MG63 (cell line): ENCODE measurements around the gene IFT74. TPM values are rescaled to one million over a fixed set of nuclear protein-coding genes. Genes with fewer than 3 reads are reported as not detected.

Experiments used
- DNase-seq: peaks from one replicate; pipeline ENCODE4 v3.0.0-alpha.2; 2020
- H3K27me3 ChIP-seq: fragments of 250-450 bp; sonication (Bioruptor Pico); 2 replicates; pipeline ENCODE4 v1.5.1; 2020; ENCODE audit warnings: mild to moderate bottlenecking, moderate library complexity
- H3K36me3 ChIP-seq: fragments of 250-450 bp; sonication (Bioruptor Pico); 2 replicates; pipeline ENCODE4 v1.5.1; 2020; ENCODE audit warnings: mild to moderate bottlenecking, moderate library complexity
- H3K4me3 ChIP-seq: fragments of 250-450 bp; sonication (Bioruptor Pico); 2 replicates; pipeline ENCODE4 v1.5.1; 2020; ENCODE audit warnings: mild to moderate bottlenecking, moderate library complexity
- H3K9me3 ChIP-seq: fragments of 250-450 bp; sonication (Bioruptor Pico); 2 replicates; pipeline ENCODE4 v1.5.1; 2020; ENCODE audit warnings: mild to moderate bottlenecking, moderate library complexity
- total RNA-seq: library from RNA; depleted of rRNA; stranded (reverse); fragments of >200 nt; shearing (Covaris generic); gene quantifications from 2 replicates; pipeline ENCODE4 v1.2.3, GENCODE V29; 2014; ENCODE audit warnings: low replicate concordance

IFT74 gene
- total RNA-seq, 1 experiment from 2014 or later = 10.6 TPM

GRCh38 chr9:27041746-27042145 lies 85.5 kb downstream of the IFT74 start:
- Histone ChIP-seq H3K27me3 (no peaks in the 10 kb centered on the region), H3K4me3 (no peak overlapping the region), H3K36me3 (no peaks in the 10 kb centered on the region), H3K9me3 (no peaks in the 10 kb centered on the region)
- DNase-seq = no peak

DNA sequence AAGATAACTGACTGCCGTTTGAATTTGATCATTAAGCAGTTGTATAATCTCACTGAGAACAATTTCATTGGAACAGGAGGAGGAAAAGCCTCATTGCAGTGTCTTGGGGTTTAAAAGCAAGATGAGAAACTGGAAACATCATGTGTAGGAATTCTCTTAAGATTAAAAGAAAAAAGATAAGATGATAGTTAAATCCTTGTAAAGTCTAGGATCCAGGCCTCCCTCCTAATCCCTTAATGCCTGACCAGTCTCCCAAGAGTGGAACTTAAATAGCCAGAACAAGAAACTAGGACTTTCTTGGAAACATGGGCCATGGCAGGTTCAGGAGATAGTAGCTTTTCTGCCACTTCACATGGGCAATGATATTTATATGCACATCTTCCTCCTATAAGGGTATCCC lies 86.3 kb downstream of the IFT74 start:
- Histone ChIP-seq H3K27me3 (no peaks in the 10 kb centered on the region), H3K9me3 (no peaks in the 10 kb centered on the region), H3K4me3 (no peak overlapping the region), H3K36me3 (no peaks in the 10 kb centered on the region)
- no peak for DNase-seq

DNA sequence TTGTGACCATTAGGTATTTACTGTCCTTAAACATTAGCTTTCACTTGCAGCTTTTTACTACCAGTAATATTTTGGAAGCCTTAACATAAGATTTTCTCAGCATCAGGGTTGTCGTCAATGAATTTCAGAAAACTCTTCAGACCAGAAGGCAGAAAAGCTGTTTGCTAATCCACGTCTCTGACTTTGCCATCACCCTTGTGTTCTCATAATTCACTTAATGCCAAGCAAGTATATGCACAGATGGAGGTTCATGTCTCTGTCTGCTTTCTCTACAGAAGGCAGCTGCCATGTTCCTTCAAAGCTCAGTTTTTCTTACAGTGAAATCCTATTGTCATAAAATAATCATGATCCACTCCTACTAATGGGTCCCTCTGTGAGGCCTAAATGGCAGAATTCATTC lies 87.0 kb downstream of the IFT74 start:
- H3K4me3 ChIP-seq = no peak overlapping the region
- no peaks in the 10 kb centered on the region for H3K27me3 ChIP-seq
- H3K9me3 ChIP-seq = no peaks in the 10 kb centered on the region
- H3K36me3 ChIP-seq = no peaks in the 10 kb centered on the region
- no peak for DNase-seq

GRCh38 chr9:27047136-27047535 lies 90.9 kb downstream of the IFT74 start:
- Histone ChIP-seq H3K9me3 (no peaks in the 10 kb centered on the region), H3K27me3 (no peaks in the 10 kb centered on the region), H3K4me3 (no peak overlapping the region), H3K36me3 (no peaks in the 10 kb centered on the region)
- DNase-seq = no peak

- Histone ChIP-seq H3K4me3 (no peak overlapping the region), H3K9me3 (no peaks in the 10 kb centered on the region), H3K27me3 (no peaks in the 10 kb centered on the region), H3K36me3 (no peaks in the 10 kb centered on the region)
- no peak for DNase-seq
These were observed 97.3 kb downstream of the IFT74 start for GRCh38 chr9:27053369-27054022.

- no peak for DNase-seq
- no peaks in the 10 kb centered on the region for H3K36me3 ChIP-seq
- no peak overlapping the region for H3K4me3 ChIP-seq
- H3K27me3 ChIP-seq = no peaks in the 10 kb centered on the region
- no peaks in the 10 kb centered on the region for H3K9me3 ChIP-seq
These were observed 97.9 kb downstream of the IFT74 start for GRCh38 chr9:27054125-27054524.

DNA sequence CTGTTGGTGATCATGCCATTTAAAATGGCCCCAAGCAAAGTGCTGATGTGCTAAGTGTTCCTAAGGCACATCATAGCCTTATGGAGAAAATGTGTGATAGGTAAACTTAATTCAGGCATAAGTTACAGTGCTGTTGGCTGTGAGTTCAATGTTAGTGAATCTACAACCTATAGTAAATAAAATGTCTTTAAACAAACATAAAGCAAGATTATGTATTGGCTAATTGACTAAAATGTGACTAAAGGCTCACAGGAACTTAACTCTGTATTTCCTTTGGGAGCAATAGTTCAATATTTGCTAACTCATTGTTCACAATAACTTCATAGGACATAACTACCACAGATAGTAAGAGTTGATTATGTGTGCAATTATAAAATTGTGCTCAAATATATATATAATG lies 98.6 kb downstream of the IFT74 start:
- Histone ChIP-seq H3K36me3 (no peaks in the 10 kb centered on the region), H3K27me3 (no peaks in the 10 kb centered on the region), H3K4me3 (no peak overlapping the region), H3K9me3 (no peaks in the 10 kb centered on the region)
- no peak for DNase-seq

DNA sequence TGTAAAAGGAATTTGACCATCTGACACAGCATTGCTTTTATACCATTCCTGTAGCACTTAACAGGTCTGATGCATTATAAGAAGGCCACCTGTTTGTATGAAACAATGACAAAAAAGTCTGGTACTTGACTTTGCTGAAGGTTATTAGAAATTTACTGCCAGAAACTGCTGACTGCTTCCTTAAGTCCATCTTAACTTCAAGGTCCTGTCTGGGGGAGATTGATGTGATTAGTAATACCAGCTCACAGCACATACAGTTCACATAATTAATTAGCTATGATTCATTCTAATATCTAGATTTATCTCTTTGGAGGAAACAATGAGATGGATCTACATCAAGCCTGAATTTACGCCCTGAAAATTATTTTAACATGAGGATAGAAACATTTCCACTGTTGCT lies 103.2 kb downstream of the IFT74 start:
- H3K36me3 ChIP-seq = no peaks in the 10 kb centered on the region
- no peaks in the 10 kb centered on the region for H3K9me3 ChIP-seq
- H3K4me3 ChIP-seq = no peak overlapping the region
- no peaks in the 10 kb centered on the region for H3K27me3 ChIP-seq
- DNase-seq = no peak

- no peak for DNase-seq
- H3K4me3 ChIP-seq = no peak overlapping the region
- H3K36me3 ChIP-seq = no peaks in the 10 kb centered on the region
- H3K9me3 ChIP-seq = no peaks in the 10 kb centered on the region
- no peaks in the 10 kb centered on the region for H3K27me3 ChIP-seq
These were observed 103.7 kb downstream of the IFT74 start for GRCh38 chr9:27059907-27060306.

DNA sequence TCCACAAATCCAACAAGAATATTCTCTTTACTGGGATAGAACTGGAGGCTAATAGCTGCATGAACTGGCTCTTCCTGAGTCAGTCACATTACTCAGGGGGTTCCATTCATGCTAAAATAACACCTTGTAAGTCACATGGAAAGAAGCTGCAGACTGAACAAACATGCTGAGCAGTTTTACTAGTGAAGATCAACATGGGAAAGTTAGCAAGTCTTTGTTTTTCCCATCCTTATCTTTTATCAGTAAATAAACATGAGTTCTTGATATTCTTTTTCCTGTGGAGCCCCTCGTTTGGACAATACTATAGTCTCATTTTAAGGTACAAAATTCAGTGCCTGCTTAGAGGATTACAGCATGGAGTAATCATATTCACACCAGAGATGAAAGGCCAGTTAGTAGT lies 109.1 kb downstream of the IFT74 start:
- H3K27me3 ChIP-seq = no peaks in the 10 kb centered on the region
- no peak overlapping the region for H3K4me3 ChIP-seq
- no peaks in the 10 kb centered on the region for H3K9me3 ChIP-seq
- no peak for DNase-seq
- no peaks in the 10 kb centered on the region for H3K36me3 ChIP-seq

DNA sequence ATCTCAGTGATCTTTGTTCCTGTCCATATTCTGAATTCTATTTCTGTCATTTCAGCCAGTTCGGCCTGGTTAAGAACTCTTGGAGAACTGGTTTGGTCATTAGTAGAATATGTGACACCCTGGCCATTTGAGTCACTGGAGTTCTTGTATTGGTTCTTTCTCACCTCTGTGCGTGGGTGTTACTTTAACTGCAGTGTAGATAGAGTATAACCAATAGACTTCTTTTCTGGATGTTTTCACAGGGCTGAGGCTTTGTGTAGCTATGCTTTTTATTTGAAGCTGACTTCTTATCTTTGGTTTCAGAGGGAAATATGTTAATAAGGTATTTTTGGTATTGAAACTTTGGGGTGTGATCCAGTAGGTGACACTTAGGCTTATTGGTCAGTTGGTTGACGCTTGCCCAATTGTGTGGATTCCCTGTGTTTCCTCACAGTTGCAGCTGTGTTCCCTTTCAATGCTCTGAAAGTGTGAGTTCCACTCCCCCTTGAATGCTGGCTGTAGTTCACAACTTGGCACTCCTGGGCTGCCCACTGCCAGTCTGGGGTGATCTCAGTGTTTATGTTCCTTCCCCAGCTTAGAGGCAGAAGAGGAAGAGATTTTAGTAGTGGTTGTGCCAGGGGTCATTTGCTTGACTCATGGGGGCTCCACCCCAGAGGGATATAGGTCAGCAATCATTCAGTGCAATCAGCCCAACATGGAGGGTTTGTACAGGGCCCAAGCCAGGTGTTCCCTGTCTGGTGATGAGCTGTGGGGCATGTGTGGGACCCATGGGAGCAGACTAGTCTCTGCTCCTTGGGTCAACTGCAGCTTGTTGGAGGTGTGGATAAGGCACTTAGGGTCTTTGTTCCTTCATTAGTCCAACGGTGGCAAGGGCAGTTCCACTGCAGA lies 117.9 kb downstream of the IFT74 start:
- Histone ChIP-seq H3K27me3 (no peaks in the 10 kb centered on the region), H3K36me3 (no peaks in the 10 kb centered on the region), H3K4me3 (no peak overlapping the region), H3K9me3 (no peaks in the 10 kb centered on the region)
- DNase-seq = peak; percentile 65

GRCh38 chr9:27078685-27079084 lies 122.5 kb downstream of the IFT74 start:
- no peaks in the 10 kb centered on the region for H3K27me3 ChIP-seq
- no peak for DNase-seq
- H3K36me3 ChIP-seq = no peaks in the 10 kb centered on the region
- no peak overlapping the region for H3K4me3 ChIP-seq
- H3K9me3 ChIP-seq = no peaks in the 10 kb centered on the region

GRCh38 chr9:27085456-27085855 lies 129.2 kb downstream of the IFT74 start:
- no peak for DNase-seq
- Histone ChIP-seq H3K4me3 (no peak overlapping the region), H3K36me3 (no peaks in the 10 kb centered on the region), H3K27me3 (no peaks in the 10 kb centered on the region), H3K9me3 (no peaks in the 10 kb centered on the region)

GRCh38 chr9:27086818-27087680 lies 130.8 kb downstream of the IFT74 start:
- DNase-seq = peak; percentile 72
- Histone ChIP-seq H3K9me3 (no peaks in the 10 kb centered on the region), H3K36me3 (no peaks in the 10 kb centered on the region), H3K4me3 (no peak overlapping the region), H3K27me3 (no peaks in the 10 kb centered on the region)

DNA sequence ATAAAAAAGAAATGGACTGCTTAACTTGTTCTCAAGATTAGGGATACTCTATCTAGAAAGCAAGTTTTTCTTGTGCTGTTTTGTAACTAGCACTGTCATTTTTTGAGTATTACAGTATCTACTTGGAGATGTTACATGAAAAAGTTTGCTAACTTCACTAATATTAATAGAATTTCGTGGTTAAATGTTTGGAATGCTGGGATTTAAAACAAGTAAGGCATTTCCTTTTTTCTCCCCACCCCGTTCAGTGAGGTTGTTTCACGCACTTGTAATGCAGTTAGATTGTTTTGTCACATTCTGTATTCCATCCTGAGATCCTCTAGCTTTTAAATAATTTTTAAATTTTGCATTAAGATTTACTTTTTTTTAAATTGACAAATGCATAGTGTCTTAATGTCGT lies 132.8 kb downstream of the IFT74 start:
- no peaks in the 10 kb centered on the region for H3K9me3 ChIP-seq

DNA sequence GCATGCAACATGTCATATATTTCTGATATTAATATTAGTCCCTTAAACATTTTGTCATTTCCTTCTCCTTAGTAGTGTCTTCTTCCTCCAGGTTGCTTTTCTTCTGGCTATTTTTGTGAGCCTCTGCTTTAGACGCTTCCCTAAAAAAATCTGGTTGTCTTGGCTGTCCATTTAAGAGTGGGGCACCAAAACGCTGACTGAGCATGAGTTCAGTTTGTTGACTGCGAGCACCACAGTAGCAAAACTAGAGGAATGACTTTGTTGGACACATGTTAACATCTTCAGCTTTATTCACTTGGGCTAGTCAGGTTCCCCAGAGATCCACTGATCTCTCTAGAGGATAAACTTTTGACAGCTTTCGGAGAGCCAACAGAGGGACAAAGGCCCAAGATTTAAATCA lies 133.5 kb downstream of the IFT74 start:
- DNase-seq = no peak
- no peak overlapping the region for H3K4me3 ChIP-seq
- no peaks in the 10 kb centered on the region for H3K9me3 ChIP-seq
- no peaks in the 10 kb centered on the region for H3K36me3 ChIP-seq
- H3K27me3 ChIP-seq = no peaks in the 10 kb centered on the region

More for the DNA sequence above, 132.8 kb downstream of the IFT74 start:
- no peak for DNase-seq
- Histone ChIP-seq H3K36me3 (no peaks in the 10 kb centered on the region), H3K4me3 (no peak overlapping the region), H3K27me3 (no peaks in the 10 kb centered on the region)

- no peaks in the 10 kb centered on the region for H3K36me3 ChIP-seq
- H3K27me3 ChIP-seq = no peaks in the 10 kb centered on the region
- no peaks in the 10 kb centered on the region for H3K9me3 ChIP-seq
- no peak overlapping the region for H3K4me3 ChIP-seq
- DNase-seq = no peak
These were observed 134.0 kb downstream of the IFT74 start for GRCh38 chr9:27090231-27090630.
